Peyer's patch (tissue), 4 donors: ENCODE measurements around the gene TMED7. TPM values are rescaled to one million over a fixed set of nuclear protein-coding genes. Genes with fewer than 3 reads are reported as not detected.
"Not testable (repeated sequence)": the region's sequence is repeated elsewhere in the genome, so short reads cannot be mapped to it uniquely, and the experiment has no call there.

Source experiments
- DNase-seq, 3 donors: peaks; one replicate each; pipeline ENCODE4 v3.0.0-alpha.2; 2017 to 2019
- H3K27ac ChIP-seq, 4 donors: fragments of 200-600 bp; sonication (generic); one replicate each; pipeline ENCODE4 v1.5.1; 2016 to 2019
- H3K27me3 ChIP-seq, 2 donors: fragments of 200-600 bp; sonication (generic); one replicate each; pipeline ENCODE4 v1.5.1; 2019
- H3K36me3 ChIP-seq, 3 donors: fragments of 200-600 bp; sonication (generic); one replicate each; pipeline ENCODE4 v1.5.1; 2016 to 2019
- H3K4me1 ChIP-seq, 4 donors: fragments of 200-600 bp; sonication (generic); one replicate each; pipeline ENCODE4 v1.5.1; 2016 to 2019
- H3K4me3 ChIP-seq, 4 donors: fragments of 200-600 bp; sonication (generic); 1 replicate in 3 of 4; 2 replicates in 1 of 4; pipeline ENCODE4 v1.5.1; 2016 to 2019; ENCODE audit warnings: mild to moderate bottlenecking in 1 of 4
- H3K9me3 ChIP-seq, 4 donors: fragments of 200-600 bp; sonication (generic); one replicate each; pipeline ENCODE4 v1.5.1; 2016 to 2019; ENCODE audit warnings: mild to moderate bottlenecking in 1 of 4
- POLR2A ChIP-seq, 2 donors: fragments of 450-650 bp; IDR thresholded peaks; one replicate each; pipeline ENCODE4 v1.5.1; 2017; ENCODE audit warnings: antibody characterized with exemption in 2 of 2, mild to moderate bottlenecking in 2 of 2, moderate library complexity in 2 of 2
- total RNA-seq, 4 donors: library from RNA; depleted of rRNA; stranded (reverse); fragments of >200 nt; gene quantifications; one replicate each; pipeline ENCODE4 v1.1.0, GENCODE V29; 2016
- TF ChIP-seq, protein P1 (sequence below), 6 experiments: fragments of 450-650 bp in 4 of 6; fragments of 200-600 bp in 2 of 6; sonication (generic) in 1 of 6; IDR thresholded peaks; one replicate each; pipeline ENCODE4 v1.5.1; 2017 to 2019; ENCODE audit warnings: antibody characterized with exemption in 6 of 6, mild to moderate bottlenecking in 3 of 6, moderate library complexity in 1 of 6

Gene TMED7
- total RNA-seq, 4 donors from 2014 or later: 36.3 to 119 (median 99.7) TPM

DNA sequence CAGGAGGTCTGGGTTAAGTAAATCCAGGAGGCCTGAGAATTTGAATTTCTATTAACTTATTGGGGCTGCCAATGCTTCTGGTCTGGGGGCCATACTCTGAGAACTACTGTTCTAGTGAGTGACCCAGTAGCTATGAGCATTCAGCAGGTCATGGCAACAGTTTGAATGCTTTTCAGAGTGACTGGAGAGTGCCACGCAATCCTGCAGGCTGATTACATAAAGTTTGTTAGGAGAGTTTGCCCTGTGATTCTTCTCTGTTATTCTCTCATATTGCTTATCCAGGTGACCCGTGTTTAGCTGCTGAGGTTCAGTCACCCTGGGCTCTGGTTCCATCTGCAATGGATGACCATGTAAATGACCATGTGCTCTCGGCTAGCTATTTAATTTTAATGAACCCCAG lies 22.2 kb upstream of the TMED7 start:
- Histone ChIP-seq H3K36me3 (no peaks in the 10 kb centered on the region), H3K9me3 (no peaks in the 10 kb centered on the region), H3K4me3 (no peak overlapping the region), H3K4me1 (no peaks in the 10 kb centered on the region), H3K27ac (no peak overlapping the region), H3K27me3 (no peaks in the 10 kb centered on the region)
- TF ChIP-seq, protein P1, sequence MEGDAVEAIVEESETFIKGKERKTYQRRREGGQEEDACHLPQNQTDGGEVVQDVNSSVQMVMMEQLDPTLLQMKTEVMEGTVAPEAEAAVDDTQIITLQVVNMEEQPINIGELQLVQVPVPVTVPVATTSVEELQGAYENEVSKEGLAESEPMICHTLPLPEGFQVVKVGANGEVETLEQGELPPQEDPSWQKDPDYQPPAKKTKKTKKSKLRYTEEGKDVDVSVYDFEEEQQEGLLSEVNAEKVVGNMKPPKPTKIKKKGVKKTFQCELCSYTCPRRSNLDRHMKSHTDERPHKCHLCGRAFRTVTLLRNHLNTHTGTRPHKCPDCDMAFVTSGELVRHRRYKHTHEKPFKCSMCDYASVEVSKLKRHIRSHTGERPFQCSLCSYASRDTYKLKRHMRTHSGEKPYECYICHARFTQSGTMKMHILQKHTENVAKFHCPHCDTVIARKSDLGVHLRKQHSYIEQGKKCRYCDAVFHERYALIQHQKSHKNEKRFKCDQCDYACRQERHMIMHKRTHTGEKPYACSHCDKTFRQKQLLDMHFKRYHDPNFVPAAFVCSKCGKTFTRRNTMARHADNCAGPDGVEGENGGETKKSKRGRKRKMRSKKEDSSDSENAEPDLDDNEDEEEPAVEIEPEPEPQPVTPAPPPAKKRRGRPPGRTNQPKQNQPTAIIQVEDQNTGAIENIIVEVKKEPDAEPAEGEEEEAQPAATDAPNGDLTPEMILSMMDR (IDR thresholded peaks at IDR 0.05): no peak
- no peak for TF ChIP-seq POLR2A (IDR thresholded peaks at IDR 0.05)
- DNase-seq: no peak

DNA sequence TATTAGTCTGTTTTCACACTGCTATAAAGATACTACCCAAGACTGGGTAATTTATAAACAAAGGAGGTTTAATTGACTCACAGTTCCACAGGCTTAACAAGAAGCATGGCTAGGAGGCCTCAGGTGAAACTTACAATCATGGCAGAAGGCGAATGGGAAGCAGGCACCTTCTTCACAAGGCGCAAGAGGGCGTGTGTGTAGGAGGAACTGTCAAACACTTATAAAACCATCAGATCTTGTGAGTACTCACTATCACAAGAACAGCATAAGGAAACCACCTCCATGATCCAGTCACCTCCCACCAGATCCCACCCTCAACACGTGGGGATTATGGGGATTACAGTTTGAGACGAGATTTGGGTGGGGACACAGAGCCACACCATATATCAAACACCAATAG lies 19.6 kb upstream of the TMED7 start:
- not testable (repeated sequence) for H3K4me1 ChIP-seq, DNase-seq, H3K9me3 ChIP-seq, H3K27ac ChIP-seq, H3K27me3 ChIP-seq, H3K36me3 ChIP-seq, H3K4me3 ChIP-seq

DNA sequence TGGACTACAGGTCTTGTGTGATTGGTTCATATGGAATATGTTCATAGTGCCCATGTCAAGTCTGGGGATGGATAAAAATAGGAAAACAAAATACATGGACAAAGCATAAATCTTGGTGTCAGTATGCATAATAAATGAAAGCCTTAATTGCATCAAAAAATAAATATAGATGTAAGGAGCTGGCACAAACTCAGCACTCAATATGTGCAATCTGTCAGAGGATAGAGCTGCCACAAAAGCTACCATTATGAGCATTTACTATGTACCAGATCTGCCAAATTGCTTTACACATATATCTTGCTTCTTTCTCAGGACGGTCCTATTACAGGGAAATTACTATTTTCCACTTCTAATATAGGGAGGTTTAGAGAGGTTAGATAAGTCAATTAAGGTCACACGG lies 18.2 kb upstream of the TMED7 start:
- Histone ChIP-seq H3K9me3 (no peaks in the 10 kb centered on the region), H3K4me1 (no peaks in the 10 kb centered on the region), H3K27me3 (no peaks in the 10 kb centered on the region), H3K27ac (no peak overlapping the region), H3K36me3 (no peaks in the 10 kb centered on the region), H3K4me3 (no peak overlapping the region)
- DNase-seq: no peak
- no peak for TF ChIP-seq POLR2A (IDR thresholded peaks at IDR 0.05)
- TF ChIP-seq, protein P1 (IDR thresholded peaks at IDR 0.05): no peak

DNA sequence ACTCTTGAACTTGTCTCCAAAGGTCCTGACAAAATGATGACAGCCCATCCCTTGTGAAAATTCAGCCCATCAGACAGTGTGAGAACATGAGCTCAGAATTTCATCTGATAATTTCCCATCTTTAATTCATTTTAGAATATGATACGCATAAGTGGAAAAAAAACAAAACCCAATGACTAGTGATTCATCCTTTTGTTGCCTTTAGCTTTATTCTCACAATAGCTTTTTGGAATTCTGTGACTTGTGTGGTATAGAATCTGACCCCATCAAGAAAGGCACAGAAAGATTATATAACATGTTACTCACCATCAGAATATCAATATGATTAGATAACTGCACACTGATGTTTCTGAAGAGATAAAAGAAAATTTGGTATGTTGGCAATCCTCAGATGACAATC lies 16.1 kb upstream of the TMED7 start:
- TF ChIP-seq, protein P1 (IDR thresholded peaks at IDR 0.05): no peak
- TF ChIP-seq POLR2A (IDR thresholded peaks at IDR 0.05): no peak
- Histone ChIP-seq H3K36me3 (no peaks in the 10 kb centered on the region), H3K4me1 (no peaks in the 10 kb centered on the region), H3K9me3 (no peaks in the 10 kb centered on the region), H3K4me3 (no peak overlapping the region), H3K27me3 (no peaks in the 10 kb centered on the region), H3K27ac (no peak overlapping the region)
- no peak for DNase-seq

DNA sequence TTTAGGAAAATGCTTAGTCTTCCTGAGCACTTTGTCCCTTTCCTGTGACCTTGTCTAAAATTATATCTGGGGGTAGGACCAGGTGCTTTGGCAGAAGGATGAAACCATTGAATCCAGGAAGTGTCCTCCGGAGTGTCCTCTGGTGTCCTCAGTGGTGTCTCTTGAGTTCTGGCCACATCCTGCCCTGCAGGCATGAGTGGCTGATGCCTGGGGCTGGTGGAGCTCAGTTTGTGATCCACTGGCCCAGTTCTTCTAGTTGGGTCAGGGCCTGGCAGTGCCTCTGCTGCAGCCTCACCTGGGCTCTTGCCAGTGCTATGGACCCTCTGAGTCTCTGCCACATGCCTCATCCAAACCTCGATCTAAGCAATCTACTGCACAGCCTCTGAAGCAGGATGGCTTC lies 14.4 kb upstream of the TMED7 start:
- no peaks in the 10 kb centered on the region for H3K4me1 ChIP-seq
- H3K27me3 ChIP-seq: no peaks in the 10 kb centered on the region
- no peak overlapping the region for H3K4me3 ChIP-seq
- DNase-seq: no peak
- no peaks in the 10 kb centered on the region for H3K9me3 ChIP-seq
- no peaks in the 10 kb centered on the region for H3K36me3 ChIP-seq
- no peak overlapping the region for H3K27ac ChIP-seq
- TF ChIP-seq, protein P1 (IDR thresholded peaks at IDR 0.05): no peak
- TF ChIP-seq POLR2A (IDR thresholded peaks at IDR 0.05): no peak

DNA sequence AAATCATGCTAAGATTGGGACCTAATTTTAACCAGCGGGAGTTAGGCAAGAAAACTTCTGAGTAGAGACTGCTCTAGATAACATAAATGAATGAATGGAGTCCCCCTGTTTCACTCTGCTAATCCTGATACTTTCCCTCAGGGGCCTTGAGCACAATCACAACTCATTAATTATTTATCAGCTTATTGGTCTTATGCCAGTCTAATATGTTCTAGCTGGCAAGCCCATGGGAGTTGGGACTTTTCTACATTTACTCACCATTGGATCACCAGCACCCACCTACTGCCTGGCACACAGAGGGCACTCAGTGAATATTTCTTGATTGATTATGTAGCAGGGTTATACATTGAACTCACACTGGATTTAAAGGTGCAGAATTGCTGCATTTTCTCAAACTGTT lies 13.5 kb upstream of the TMED7 start:
- H3K36me3 ChIP-seq: no peaks in the 10 kb centered on the region
- no peaks in the 10 kb centered on the region for H3K27me3 ChIP-seq
- H3K27ac ChIP-seq: no peak overlapping the region
- H3K4me1 ChIP-seq: peaks cover 0 to 1% (median 0%) of the 10 kb centered on the region in 4 donors
- TF ChIP-seq POLR2A (IDR thresholded peaks at IDR 0.05): no peak
- TF ChIP-seq, protein P1 (IDR thresholded peaks at IDR 0.05): no peak
- no peaks in the 10 kb centered on the region for H3K9me3 ChIP-seq
- H3K4me3 ChIP-seq: no peak overlapping the region
- no peak for DNase-seq
